IPS-15b (cell line): ENCODE results near the gene GGA2.

ENCODE experiments used
- H3K27me3 ChIP-seq: one replicate; pipeline ENCODE4 v1.6.1; 2013; ENCODE audit warnings: low read length; ENCODE audit not compliant: control insufficient read depth, insufficient read depth
- H3K36me3 ChIP-seq: one replicate; pipeline ENCODE4 v1.6.1; 2013; ENCODE audit warnings: low read length; ENCODE audit not compliant: control insufficient read depth, insufficient read depth
- H3K4me1 ChIP-seq: one replicate; pipeline ENCODE4 v1.6.1; 2013; ENCODE audit warnings: mild to moderate bottlenecking, low read length; ENCODE audit not compliant: control insufficient read depth, insufficient read depth
- H3K4me3 ChIP-seq: one replicate; pipeline ENCODE4 v1.5.1; 2013; ENCODE audit warnings: low read depth, low read length
- H3K9ac ChIP-seq: one replicate; pipeline ENCODE4 v1.6.1; 2013; ENCODE audit warnings: low read depth, mild to moderate bottlenecking, low read length
- H3K9me3 ChIP-seq: one replicate; pipeline ENCODE4 v1.6.1; 2013; ENCODE audit warnings: mild to moderate bottlenecking, low read length; ENCODE audit not compliant: control insufficient read depth, insufficient read depth

Gene GGA2

DNA sequence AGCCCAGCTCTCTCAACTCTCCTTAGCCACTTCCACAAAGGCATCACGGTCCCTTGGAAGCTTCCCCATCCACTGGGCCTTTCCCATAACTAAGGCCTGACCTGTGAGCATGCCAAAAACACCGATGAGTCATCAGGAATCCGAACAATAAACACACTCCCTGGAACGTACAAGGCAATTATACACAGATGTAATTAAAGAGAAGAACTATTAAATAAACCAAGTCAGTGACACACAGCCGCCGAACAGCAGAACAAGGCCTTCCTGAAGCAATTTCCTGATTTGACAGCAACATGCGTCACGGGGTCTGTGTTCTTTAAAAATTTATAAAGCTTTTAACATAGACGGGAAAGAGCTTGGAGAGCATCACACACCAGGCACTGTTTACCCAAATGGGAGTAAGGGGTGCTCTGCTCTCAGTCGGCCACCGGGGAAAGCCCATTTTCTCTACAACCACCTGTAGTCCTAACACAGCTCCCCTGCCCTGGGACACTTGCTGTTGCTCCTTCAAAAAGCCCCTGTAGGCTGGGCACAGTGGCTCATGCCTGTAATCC lies 86.7 kb downstream of the GGA2 start:
- no peaks in the 10 kb centered on the region for H3K27me3 ChIP-seq
- H3K9me3 ChIP-seq, result no peaks in the 10 kb centered on the region
- H3K9ac ChIP-seq, result no peak overlapping the region
- peaks cover 3% of the 10 kb centered on the region for H3K4me1 ChIP-seq
- H3K4me3 ChIP-seq, result no peak overlapping the region
- peaks cover 2% of the 10 kb centered on the region for H3K36me3 ChIP-seq

DNA sequence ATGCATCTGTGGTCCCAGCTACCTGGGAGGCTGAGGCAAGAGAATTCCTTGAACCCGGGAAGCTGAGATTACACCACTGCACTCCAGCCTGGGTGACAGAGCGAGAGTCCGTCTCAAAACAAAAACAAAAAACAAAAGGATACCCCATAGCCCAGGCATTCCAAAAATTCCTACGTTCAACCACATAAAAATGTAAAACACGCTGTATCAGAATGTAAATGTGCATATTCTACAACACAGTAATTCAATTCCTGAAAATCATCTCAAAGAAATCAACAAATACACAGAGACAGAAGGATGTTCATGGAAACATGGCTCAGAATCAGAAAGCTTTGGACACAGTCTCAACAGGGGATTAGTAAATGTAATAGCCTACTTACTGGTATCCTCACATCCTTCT lies 90.3 kb downstream of the GGA2 start:
- Histone ChIP-seq H3K4me3 (no peak overlapping the region), H3K27me3 (no peaks in the 10 kb centered on the region), H3K36me3 (peaks cover 5% of the 10 kb centered on the region), H3K9ac (no peak overlapping the region), H3K4me1 (peaks cover 3% of the 10 kb centered on the region), H3K9me3 (no peaks in the 10 kb centered on the region)

DNA sequence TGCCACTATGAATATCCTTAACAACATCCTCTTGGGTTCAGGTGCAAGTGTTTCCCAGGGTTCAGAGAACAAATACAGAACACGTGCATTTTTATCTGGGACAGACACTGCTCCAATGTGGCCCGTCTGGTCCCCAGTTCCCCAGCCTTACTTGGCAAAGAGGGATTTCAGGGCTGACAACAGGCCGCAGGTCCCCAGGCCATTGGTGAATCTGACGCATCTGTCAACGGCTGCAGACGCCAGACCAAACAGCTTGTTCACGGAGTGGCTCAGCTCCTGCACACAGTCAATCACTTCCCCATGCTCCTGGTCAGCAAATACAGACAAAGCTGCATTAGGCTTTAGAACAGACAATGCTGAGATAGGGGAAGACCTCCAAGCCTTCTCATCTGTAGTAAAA lies 93.5 kb downstream of the GGA2 start:
- no peak overlapping the region for H3K4me3 ChIP-seq
- H3K36me3 ChIP-seq, result peaks cover 5% of the 10 kb centered on the region

DNA sequence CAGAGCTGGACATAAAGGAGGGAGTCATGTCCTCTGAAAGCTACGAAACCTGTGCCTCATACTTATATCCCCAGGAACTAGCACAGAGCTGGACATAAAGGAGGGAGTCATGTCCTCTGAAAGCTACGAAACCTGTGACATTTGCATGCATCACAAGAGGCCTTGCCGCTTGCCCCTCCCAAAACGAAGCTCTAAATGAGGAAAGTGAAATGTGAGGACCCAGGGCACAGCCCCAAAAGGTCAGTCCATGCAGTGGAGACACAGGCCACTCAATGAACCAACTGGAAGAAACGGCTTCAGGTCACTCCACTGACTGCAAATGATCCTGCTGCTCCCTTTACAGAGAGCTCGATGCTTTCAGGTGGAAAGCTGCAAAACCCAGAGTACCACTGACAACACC lies 95.6 kb downstream of the GGA2 start:
- Histone ChIP-seq H3K9ac (no peak overlapping the region), H3K36me3 (peaks cover 7% of the 10 kb centered on the region), H3K4me3 (no peak overlapping the region), H3K4me1 (peaks cover 3% of the 10 kb centered on the region), H3K9me3 (no peaks in the 10 kb centered on the region), H3K27me3 (no peaks in the 10 kb centered on the region)

More for the DNA sequence above, 93.5 kb downstream of the GGA2 start:
- Histone ChIP-seq H3K4me1 (peaks cover 3% of the 10 kb centered on the region), H3K9me3 (no peaks in the 10 kb centered on the region), H3K27me3 (no peaks in the 10 kb centered on the region), H3K9ac (no peak overlapping the region)
